GM19324 (cell line): ENCODE data around the gene CCR6.

ENCODE experiments used
- ATAC-seq: cut with Tn5 transposase; IDR thresholded peaks from one replicate; pipeline ENCODE4 v1.9.1; 2021; ENCODE audit warnings: mild to moderate bottlenecking, moderate library complexity; ENCODE audit not compliant: unreplicated experiment, low FRiP score

CCR6 gene

GRCh38 chr6:167097770-167098169 lies 25.1 kb upstream of the CCR6 start:
- ATAC-seq: no peak

GRCh38 chr6:167098825-167099225 lies 24.1 kb upstream of the CCR6 start:
- no peak for ATAC-seq

- no peak for ATAC-seq
Measured at GRCh38 chr6:167099707-167100106, 23.2 kb upstream of the CCR6 start.

- no peak for ATAC-seq
Measured at GRCh38 chr6:167100241-167100674, 22.6 kb upstream of the CCR6 start.

GRCh38 chr6:167102318-167102717 lies 20.6 kb upstream of the CCR6 start:
- no peak for ATAC-seq

- peak; percentile 97 for ATAC-seq
Measured at GRCh38 chr6:167103041-167103891, 19.6 kb upstream of the CCR6 start.

GRCh38 chr6:167104388-167104787 lies 18.5 kb upstream of the CCR6 start:
- no peak for ATAC-seq

GRCh38 chr6:167105060-167105459 lies 17.8 kb upstream of the CCR6 start:
- no peak for ATAC-seq

GRCh38 chr6:167106406-167106805 lies 16.5 kb upstream of the CCR6 start:
- no peak for ATAC-seq

GRCh38 chr6:167107787-167108186 lies 15.1 kb upstream of the CCR6 start:
- ATAC-seq: no peak

GRCh38 chr6:167108278-167108677 lies 14.6 kb upstream of the CCR6 start:
- ATAC-seq: no peak

- ATAC-seq: no peak
Measured at GRCh38 chr6:167109651-167110050, 13.2 kb upstream of the CCR6 start.

GRCh38 chr6:167111597-167111996 lies 11.3 kb upstream of the CCR6 start:
- no peak for ATAC-seq

- no peak for ATAC-seq
Measured at GRCh38 chr6:167112421-167112820, 10.5 kb upstream of the CCR6 start.

- ATAC-seq: peak; percentile 63
Measured at GRCh38 chr6:167113047-167113754, 9.7 kb upstream of the CCR6 start.

GRCh38 chr6:167113935-167114910 lies 8.7 kb upstream of the CCR6 start:
- peak; percentile 93 for ATAC-seq

GRCh38 chr6:167115054-167115453 lies 7.8 kb upstream of the CCR6 start:
- ATAC-seq: no peak

- ATAC-seq: no peak
Measured at GRCh38 chr6:167116109-167116837, 6.6 kb upstream of the CCR6 start.

- no peak for ATAC-seq
Measured at GRCh38 chr6:167116838-167117228, 6.1 kb upstream of the CCR6 start.

GRCh38 chr6:167118006-167118405 lies 4.9 kb upstream of the CCR6 start:
- ATAC-seq: no peak
